ENCODE data around the gene VSNL1.

DNA sequence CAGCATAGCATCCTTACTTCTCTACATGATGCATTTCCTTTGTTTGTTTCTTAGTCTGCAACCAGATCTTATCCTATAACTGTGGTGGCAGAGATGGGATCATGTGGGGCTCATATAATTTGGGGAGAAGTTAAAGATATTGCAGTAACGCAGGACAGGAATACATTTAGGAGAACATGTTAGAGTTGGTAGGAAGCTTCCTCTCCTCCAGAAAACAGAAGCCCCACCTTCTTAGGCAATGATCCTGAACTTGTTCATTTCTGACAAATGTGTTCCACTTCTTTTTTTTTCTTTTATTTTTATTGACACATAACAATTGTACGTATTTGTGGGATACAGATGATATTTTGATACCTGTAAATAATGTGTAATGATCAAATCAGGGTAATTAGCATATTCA, 99.9 kb downstream of the VSNL1 start:
- no peak for TF ChIP-seq EZH2 (IDR thresholded peaks at IDR 0.05; ENCODE audit: borderline replicate concordance, low read length)
- TF ChIP-seq, protein P1, sequence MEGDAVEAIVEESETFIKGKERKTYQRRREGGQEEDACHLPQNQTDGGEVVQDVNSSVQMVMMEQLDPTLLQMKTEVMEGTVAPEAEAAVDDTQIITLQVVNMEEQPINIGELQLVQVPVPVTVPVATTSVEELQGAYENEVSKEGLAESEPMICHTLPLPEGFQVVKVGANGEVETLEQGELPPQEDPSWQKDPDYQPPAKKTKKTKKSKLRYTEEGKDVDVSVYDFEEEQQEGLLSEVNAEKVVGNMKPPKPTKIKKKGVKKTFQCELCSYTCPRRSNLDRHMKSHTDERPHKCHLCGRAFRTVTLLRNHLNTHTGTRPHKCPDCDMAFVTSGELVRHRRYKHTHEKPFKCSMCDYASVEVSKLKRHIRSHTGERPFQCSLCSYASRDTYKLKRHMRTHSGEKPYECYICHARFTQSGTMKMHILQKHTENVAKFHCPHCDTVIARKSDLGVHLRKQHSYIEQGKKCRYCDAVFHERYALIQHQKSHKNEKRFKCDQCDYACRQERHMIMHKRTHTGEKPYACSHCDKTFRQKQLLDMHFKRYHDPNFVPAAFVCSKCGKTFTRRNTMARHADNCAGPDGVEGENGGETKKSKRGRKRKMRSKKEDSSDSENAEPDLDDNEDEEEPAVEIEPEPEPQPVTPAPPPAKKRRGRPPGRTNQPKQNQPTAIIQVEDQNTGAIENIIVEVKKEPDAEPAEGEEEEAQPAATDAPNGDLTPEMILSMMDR (IDR thresholded peaks at IDR 0.05; ENCODE audit: low read length), result no peak
